SK-N-SH (cell line): ENCODE measurements around the gene KIAA0040.

Source experiments
- CTCF ChIP-seq: fragments of 200-600 bp; sonication (generic); IDR thresholded peaks from 2 replicates; pipeline ENCODE4 v1.6.1; 2017; ENCODE audit warnings: antibody characterized with exemption, mild to moderate bottlenecking, moderate library complexity
- FOXM1 ChIP-seq: IDR thresholded peaks from 2 replicates; pipeline ENCODE4 v1.4.0; 2012; ENCODE audit warnings: low read depth, mild to moderate bottlenecking
- MAX ChIP-seq: IDR thresholded peaks from 2 replicates; pipeline ENCODE4 v1.4.0; 2012; ENCODE audit warnings: low read depth
- NFIC ChIP-seq: IDR thresholded peaks from 2 replicates; pipeline ENCODE4 v1.4.0; 2012; ENCODE audit warnings: borderline replicate concordance
- NRF1 ChIP-seq: IDR thresholded peaks from 2 replicates; pipeline ENCODE4 v1.6.1; 2012; ENCODE audit warnings: low read depth, mild to moderate bottlenecking, low read length
- PBX3 ChIP-seq: IDR thresholded peaks from 2 replicates; pipeline ENCODE4; 2012
- POLR2AphosphoS5 ChIP-seq: IDR thresholded peaks from 2 replicates; pipeline ENCODE4 v1.6.1; 2012; ENCODE audit warnings: low read depth, low read length
- RFX5 ChIP-seq: IDR thresholded peaks from 2 replicates; pipeline ENCODE4 v1.6.1; 2012; ENCODE audit warnings: mild to moderate bottlenecking, improper control_type of control experiment, low read length
- RXRA ChIP-seq: IDR thresholded peaks from 2 replicates; pipeline ENCODE4 v1.4.0; 2012; ENCODE audit warnings: low read depth, mild to moderate bottlenecking, borderline replicate concordance
- SMC3 ChIP-seq: IDR thresholded peaks from 2 replicates; pipeline ENCODE4 v1.6.1; 2012; ENCODE audit warnings: low read depth, low read length, improper control_type of control experiment
- TAF1 ChIP-seq: IDR thresholded peaks from 2 replicates; pipeline ENCODE4 v1.6.1; 2012; ENCODE audit warnings: low read depth, mild to moderate bottlenecking, low read length, moderate library complexity, borderline replicate concordance
- TEAD4 ChIP-seq: IDR thresholded peaks from 2 replicates; pipeline ENCODE4 v1.4.0; 2012; ENCODE audit warnings: mild to moderate bottlenecking, borderline replicate concordance; ENCODE audit not compliant: insufficient read depth
- USF1 ChIP-seq: IDR thresholded peaks from 2 replicates; pipeline ENCODE4 v1.4.0; 2012; ENCODE audit warnings: low read depth, borderline replicate concordance

- TF ChIP-seq CTCF, result no peak
- no peak for TF ChIP-seq NRF1
- no peak for TF ChIP-seq MAX
- TF ChIP-seq POLR2AphosphoS5, result no peak
- no peak for TF ChIP-seq USF1
- TF ChIP-seq FOXM1, result no peak
- TF ChIP-seq PBX3, result no peak
- TF ChIP-seq TAF1, result no peak
- TF ChIP-seq RXRA, result no peak
- no peak for TF ChIP-seq NFIC
- no peak for TF ChIP-seq RFX5
- no peak for TF ChIP-seq SMC3
- no peak for TF ChIP-seq TEAD4
Measured at GRCh38 chr1:175145899-175146528, 46.6 kb downstream of the KIAA0040 start.
